ENCODE data around the gene STX1A. TPM values are rescaled to one million over a fixed set of nuclear protein-coding genes. Genes with fewer than 3 reads are reported as not detected.
A peak's percentile ranks its signal among the peaks of the same experiment; 100 is the strongest.

STX1A gene
- 1 to 10 TPM; 2.9 to 9.2 (median 4.6) TPM for total RNA-seq

- 1 to 4% methylated on average over 29 to 37 of the region's 96 CpGs for WGBS, 2 donors
- DNase-seq (ENCODE audit: low spot score in 2 of 2): no peak
Measured at GRCh38 chr7:73718905-73719805, at the start of gene STX1A. TSS of gene STX1A (minus strand) at chr7:73719669. CDS start at chr7:73719631, 38 bp downstream.

GRCh38 chr7:73768641-73769480 lies 49.4 kb upstream of the STX1A start:
- no peak for TF ChIP-seq POLR2A (IDR thresholded peaks at IDR 0.05)
- 25 to 56% methylated on average over 25 to 47 of the region's 53 CpGs for WGBS, 2 donors
- intact Hi-C loops (cut with DNase I; ENCODE audit: low total_unique reads): no loop called here
- H3K4me3 ChIP-seq (ENCODE audit: low read depth, poor library complexity, severe bottlenecking): no peak overlapping the region
- DNase-seq (ENCODE audit: low spot score in 2 of 2): no peak

More at GRCh38 chr7:73718905-73719805, at the start of gene STX1A:
- intact Hi-C loops (cut with DNase I; ENCODE audit: low total_unique reads): no loop called here
- H3K4me3 ChIP-seq (ENCODE audit: low read depth, poor library complexity, severe bottlenecking): peak within 1 kb of the TSS; percentile 64
- no peak for TF ChIP-seq POLR2A (IDR thresholded peaks at IDR 0.05)
- no peak for TF ChIP-seq CTCF (IDR thresholded peaks at IDR 0.05)

- no peak for TF ChIP-seq CTCF (IDR thresholded peaks at IDR 0.05)
- no peak for TF ChIP-seq POLR2A (IDR thresholded peaks at IDR 0.05)
- intact Hi-C loops (cut with DNase I; ENCODE audit: low total_unique reads): no loop called here
- H3K4me3 ChIP-seq (ENCODE audit: low read depth, poor library complexity, severe bottlenecking): no peak overlapping the region
- WGBS, 2 donors: 81 to 84% methylated on average over 17 of the region's 17 CpGs
- no peak for DNase-seq (ENCODE audit: low spot score in 2 of 2)
Measured at GRCh38 chr7:73766556-73767229, 47.2 kb upstream of the STX1A start.

- TF ChIP-seq CTCF (IDR thresholded peaks at IDR 0.05): no peak
- no peak for TF ChIP-seq POLR2A (IDR thresholded peaks at IDR 0.05)
- intact Hi-C loops (cut with DNase I; ENCODE audit: low total_unique reads): no loop called here
- H3K4me3 ChIP-seq (ENCODE audit: low read depth, poor library complexity, severe bottlenecking): no peak overlapping the region
- DNase-seq (ENCODE audit: low spot score in 2 of 2): no peak
- 82 to 91% methylated on average over 1 of the region's 1 CpG for WGBS, 2 donors
Measured at GRCh38 chr7:73762659-73762999, 43.2 kb upstream of the STX1A start.

GRCh38 chr7:73761854-73762658 lies 42.6 kb upstream of the STX1A start:
- intact Hi-C loops (cut with DNase I; ENCODE audit: low total_unique reads): no loop called here
- DNase-seq (ENCODE audit: low spot score in 2 of 2): no peak
- TF ChIP-seq CTCF (IDR thresholded peaks at IDR 0.05) (no peak), POLR2A (IDR thresholded peaks at IDR 0.05) (no peak)
- H3K4me3 ChIP-seq (ENCODE audit: low read depth, poor library complexity, severe bottlenecking): no peak overlapping the region
- 61 to 71% methylated on average over 8 of the region's 8 CpGs for WGBS, 2 donors
